Smooth muscle cell (in vitro differentiated cells): ENCODE measurements around the gene KCNG4. TPM values are rescaled to one million over a fixed set of nuclear protein-coding genes. Genes with fewer than 3 reads are reported as not detected.

Experiments
- DNase-seq: peaks from one replicate; lab custom pipeline; 2025; ENCODE audit not compliant: unreplicated experiment; lab: John Stamatoyannopoulos, UW
- H2AFZ ChIP-seq: fragments of 200-600 bp; sonication (generic); 2 replicates; pipeline ENCODE4 v1.6.0; 2016; ENCODE audit warnings: antibody characterized with exemption, low read depth, mild to moderate bottlenecking
- H3F3A ChIP-seq: fragments of 200-600 bp; sonication (generic); 2 replicates; pipeline ENCODE4 v1.6.0; 2017; ENCODE audit warnings: antibody characterized with exemption, low read depth
- H3K27ac ChIP-seq: fragments of 200-600 bp; sonication (generic); 2 replicates; pipeline ENCODE4 v1.5.1; 2016; ENCODE audit warnings: low read depth, mild to moderate bottlenecking
- H3K27me3 ChIP-seq: fragments of 200-600 bp; sonication (generic); 2 replicates; pipeline ENCODE4 v1.6.1; 2016; ENCODE audit warnings: low read depth, mild to moderate bottlenecking
- H3K36me3 ChIP-seq: fragments of 200-600 bp; sonication (generic); 2 replicates; pipeline ENCODE4 v1.5.1; 2016; ENCODE audit warnings: low read depth
- H3K4me1 ChIP-seq: fragments of 200-600 bp; sonication (generic); 2 replicates; pipeline ENCODE4 v1.5.1; 2016; ENCODE audit warnings: low read depth
- H3K4me2 ChIP-seq: fragments of 200-600 bp; sonication (generic); 2 replicates; pipeline ENCODE4 v1.6.0; 2016; ENCODE audit warnings: mild to moderate bottlenecking
- H3K4me3 ChIP-seq: fragments of 200-600 bp; sonication (generic); 2 replicates; pipeline ENCODE4 v1.5.1; 2016; ENCODE audit warnings: mild to moderate bottlenecking
- H3K79me2 ChIP-seq: fragments of 200-600 bp; sonication (generic); 2 replicates; pipeline ENCODE4 v1.6.0; 2016; ENCODE audit warnings: low read depth, mild to moderate bottlenecking
- H3K9ac ChIP-seq: fragments of 200-600 bp; sonication (generic); 2 replicates; pipeline ENCODE4 v1.6.0; 2016; ENCODE audit warnings: low read depth
- H3K9me3 ChIP-seq: fragments of 200-600 bp; sonication (generic); replicated peaks from 2 replicates; pipeline ENCODE4 v1.5.1; 2016; ENCODE audit warnings: low read depth
- H4K20me1 ChIP-seq: fragments of 200-600 bp; sonication (generic); 2 replicates; pipeline ENCODE4 v1.6.0; 2016; ENCODE audit warnings: low read depth
- CTCF ChIP-seq: fragments of 200-600 bp; sonication (generic); IDR thresholded peaks from 2 replicates; pipeline ENCODE4 v1.5.1; 2017; ENCODE audit warnings: borderline replicate concordance, mild to moderate bottlenecking, antibody characterized with exemption; ENCODE audit not compliant: insufficient read depth, poor library complexity, severe bottlenecking
- WGBS: methylation state at CpG from one replicate; pipeline ENCODE4 v1.1.7; 2016; ENCODE audit warnings: low lambda C conversion rate; 5-methylcytosine and 5-hydroxymethylcytosine counted together
- polyA plus RNA-seq: library from polyadenylated mRNA; unstranded; fragments of >200 nt; fragmentation: Nextera tagmentation; extraction: Ambion mirVana; gene quantifications from 2 replicates; pipeline ENCODE4 v1.2.1, GENCODE V29; 2016
- total RNA-seq: library from RNA; depleted of rRNA; stranded (reverse); fragments of >200 nt; gene quantifications from 2 replicates; pipeline ENCODE4 v1.2.3, GENCODE V29; 2014

KCNG4 gene
- total and polyA plus RNA-seq, 2 experiments from 2014 or later = not detected

- Histone ChIP-seq H3K27me3 (no peaks in the 10 kb centered on the region), H3K27ac (no peak overlapping the region), H3K79me2 (no peaks in the 10 kb centered on the region), H3K9ac (no peak overlapping the region), H3K4me1 (no peaks in the 10 kb centered on the region), H3K9me3 (no peaks in the 10 kb centered on the region), H3K4me3 (no peak overlapping the region), H4K20me1 (no peaks in the 10 kb centered on the region), H3F3A (no peaks in the 10 kb centered on the region), H2AFZ (no peak overlapping the region), H3K4me2 (no peak overlapping the region), H3K36me3 (no peaks in the 10 kb centered on the region)
- no peak for TF ChIP-seq CTCF
- no peak for DNase-seq
- 88% methylated on average over 23 of the region's 23 CpGs for WGBS
These were observed 21.1 kb upstream of the KCNG4 start for GRCh38 chr16:84260766-84261554.

GRCh38 chr16:84259691-84260090, 19.9 kb upstream of the KCNG4 start:
- WGBS = 91% methylated on average over 3 of the region's 3 CpGs

GRCh38 chr16:84258266-84258665, 18.5 kb upstream of the KCNG4 start:
- H2AFZ ChIP-seq = no peak overlapping the region
- WGBS = 92% methylated on average over 11 of the region's 11 CpGs
- H4K20me1 ChIP-seq = no peaks in the 10 kb centered on the region
- DNase-seq = no peak
- no peaks in the 10 kb centered on the region for H3F3A ChIP-seq
- no peak overlapping the region for H3K27ac ChIP-seq
- H3K4me1 ChIP-seq = no peaks in the 10 kb centered on the region
- no peak overlapping the region for H3K4me3 ChIP-seq
- no peaks in the 10 kb centered on the region for H3K36me3 ChIP-seq
- H3K27me3 ChIP-seq = no peaks in the 10 kb centered on the region
- no peaks in the 10 kb centered on the region for H3K79me2 ChIP-seq
- no peak overlapping the region for H3K9ac ChIP-seq
- no peaks in the 10 kb centered on the region for H3K9me3 ChIP-seq
- no peak overlapping the region for H3K4me2 ChIP-seq
- TF ChIP-seq CTCF = no peak

More at GRCh38 chr16:84259691-84260090, 19.9 kb upstream of the KCNG4 start:
- Histone ChIP-seq H3K4me2 (no peak overlapping the region), H4K20me1 (no peaks in the 10 kb centered on the region), H2AFZ (no peak overlapping the region), H3K27ac (no peak overlapping the region), H3K4me3 (no peak overlapping the region), H3F3A (no peaks in the 10 kb centered on the region), H3K36me3 (no peaks in the 10 kb centered on the region), H3K9ac (no peak overlapping the region), H3K9me3 (no peaks in the 10 kb centered on the region), H3K27me3 (no peaks in the 10 kb centered on the region), H3K4me1 (no peaks in the 10 kb centered on the region), H3K79me2 (no peaks in the 10 kb centered on the region)
- DNase-seq = no peak
- no peak for TF ChIP-seq CTCF
